Mucosa of gallbladder (tissue), 1 donor: Measurements from ENCODE around the gene CFAP299. TPM values are rescaled to one million over a fixed set of nuclear protein-coding genes. Genes with fewer than 3 reads are reported as not detected.
"Not testable (repeated sequence)": the region's sequence is repeated elsewhere in the genome, so short reads cannot be mapped to it uniquely, and the experiment has no call there.

Experiments used
- DNase-seq: peaks from one replicate; pipeline ENCODE4 v3.0.0-alpha.2; 2020; ENCODE audit warnings: low spot score
- total RNA-seq: library from RNA; stranded (reverse); gene quantifications from one replicate; pipeline ENCODE4 v1.2.1, GENCODE V29; 2021
- donor health status: DM: no; HTN: no; CAD: no.

The CFAP299 gene
- total RNA-seq, 1 donor from 2014 or later, result not detected

- DNase-seq, result no peak
Observed at GRCh38 chr4:80717204-80717603, 381.7 kb downstream of the CFAP299 start.

GRCh38 chr4:80726471-80726870, 390.9 kb downstream of the CFAP299 start:
- no peak for DNase-seq

DNA sequence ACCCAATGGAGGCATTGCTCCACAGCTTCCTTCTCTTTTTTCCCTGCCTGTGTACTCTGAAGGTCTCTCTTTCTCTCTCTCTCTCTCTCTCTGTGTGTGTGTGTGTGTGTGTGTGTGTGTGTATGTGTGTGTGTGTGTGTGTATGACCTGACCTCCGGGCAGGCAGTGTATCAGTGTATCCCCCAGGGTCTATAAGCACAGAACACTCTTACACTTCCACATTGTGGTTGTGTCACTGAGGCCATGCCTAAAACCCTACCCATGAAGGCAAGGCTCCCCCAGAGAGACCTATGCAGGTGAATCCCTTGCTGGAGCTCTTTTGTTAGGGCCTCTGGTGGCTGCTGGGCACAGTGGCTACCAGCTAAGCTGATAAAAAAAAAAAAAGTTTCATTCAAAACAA, 394.6 kb downstream of the CFAP299 start:
- no peak for DNase-seq

GRCh38 chr4:80731436-80731835, 395.9 kb downstream of the CFAP299 start:
- no peak for DNase-seq

GRCh38 chr4:80732010-80732409, 396.5 kb downstream of the CFAP299 start:
- no peak for DNase-seq

DNA sequence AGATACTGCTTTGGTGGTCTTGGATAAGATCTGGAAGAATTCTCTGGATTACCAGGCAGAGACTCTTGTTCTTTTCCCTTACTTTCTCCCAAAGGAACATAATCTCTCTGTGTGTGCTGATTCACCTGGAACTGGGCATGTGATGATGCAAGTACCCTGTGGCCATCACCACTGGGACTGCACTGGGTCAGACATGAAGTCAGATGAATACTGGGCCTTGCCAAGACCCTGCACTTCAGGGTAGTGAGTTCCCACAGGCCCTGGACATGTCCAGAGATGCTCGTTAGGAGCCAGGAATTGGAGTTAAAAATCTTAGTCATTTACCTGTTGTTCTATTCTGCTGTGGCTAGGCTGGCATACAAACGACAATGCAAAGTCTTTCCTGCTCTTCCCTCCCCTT, 404.8 kb downstream of the CFAP299 start:
- no peak for DNase-seq

GRCh38 chr4:80749558-80749957, 414.0 kb downstream of the CFAP299 start:
- not testable (repeated sequence) for DNase-seq

DNA sequence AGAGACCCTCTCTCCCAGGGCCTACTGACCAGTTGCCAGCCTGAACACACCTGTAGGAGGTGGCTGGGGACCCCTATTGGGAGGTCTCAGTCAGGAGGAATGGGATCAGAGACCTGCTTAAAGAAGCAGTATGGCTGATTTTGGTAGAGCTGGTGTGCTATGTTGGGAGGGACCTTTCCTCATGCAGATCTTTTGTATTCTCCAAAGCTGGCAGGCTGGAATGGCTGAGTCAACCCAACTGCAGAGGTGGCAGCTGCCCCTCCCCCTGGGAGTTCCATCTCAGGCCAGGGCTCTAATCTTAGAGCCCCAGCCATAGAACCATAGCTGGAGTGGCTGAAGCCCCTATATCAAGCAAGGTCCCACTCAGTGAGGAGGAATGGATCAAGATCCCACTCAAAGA, 415.7 kb downstream of the CFAP299 start:
- no peak for DNase-seq

GRCh38 chr4:80767944-80768343, 432.4 kb downstream of the CFAP299 start:
- DNase-seq, result no peak

DNA sequence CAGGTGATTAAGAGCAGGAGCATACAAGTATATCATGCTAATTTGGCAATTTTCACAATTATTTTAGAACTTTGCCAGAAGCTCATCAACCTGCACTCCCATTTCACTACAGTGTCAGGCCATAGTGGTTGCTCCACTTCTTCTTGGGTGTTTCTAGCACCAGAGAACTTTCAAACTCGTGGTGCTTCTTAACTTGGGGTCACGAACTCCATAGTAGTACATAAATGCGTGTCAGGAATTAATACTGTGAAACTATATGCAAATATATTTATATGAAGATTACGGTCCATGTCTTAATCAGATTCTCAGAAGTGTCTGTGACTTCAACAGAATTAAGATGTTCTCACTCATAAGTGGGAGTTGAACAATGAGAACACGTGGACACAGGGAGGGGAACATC, 440.6 kb downstream of the CFAP299 start:
- DNase-seq, result no peak

- DNase-seq, result no peak
Observed at GRCh38 chr4:80781431-80781830, 445.9 kb downstream of the CFAP299 start.

- no peak for DNase-seq
Observed at GRCh38 chr4:80787306-80787705, 451.8 kb downstream of the CFAP299 start.

DNA sequence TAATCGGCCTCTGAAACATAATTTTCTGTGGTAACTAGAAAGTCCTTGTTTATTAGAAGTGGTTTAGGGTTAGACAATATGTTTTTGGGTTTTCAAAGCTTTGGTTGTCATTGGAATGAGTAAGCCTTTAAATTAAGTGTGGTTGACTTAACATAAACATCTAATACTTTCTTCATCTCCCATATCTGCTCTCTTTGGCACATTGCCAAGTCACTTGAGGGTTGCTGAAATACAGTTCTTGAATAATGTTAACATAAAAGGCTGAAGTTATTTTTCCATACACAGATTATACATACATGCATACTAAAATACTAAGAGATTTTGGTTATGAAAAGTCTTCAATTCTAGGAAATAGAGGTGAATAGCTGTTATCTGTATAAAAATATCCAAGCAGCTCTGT, 453.3 kb downstream of the CFAP299 start:
- no peak for DNase-seq

DNA sequence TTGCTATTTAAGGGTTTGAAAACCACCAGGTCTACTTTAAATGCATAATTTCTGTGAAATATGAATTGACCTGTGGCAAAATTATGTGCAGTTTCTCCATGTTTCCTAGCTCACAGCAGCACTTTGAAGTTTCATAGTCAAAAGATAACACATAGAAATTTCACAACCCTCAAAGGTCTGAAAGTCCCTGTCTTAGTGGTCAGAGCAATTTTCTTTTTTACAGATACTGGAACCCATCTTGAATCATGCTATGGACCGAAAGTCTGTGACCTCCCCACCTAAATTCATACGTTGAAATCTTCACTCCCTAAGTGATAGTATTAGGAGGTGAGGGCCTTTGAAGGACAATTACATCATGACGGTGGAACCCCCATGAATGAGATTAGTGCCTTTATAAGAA, 454.6 kb downstream of the CFAP299 start:
- DNase-seq, result no peak

- not testable (repeated sequence) for DNase-seq
Observed at GRCh38 chr4:80793660-80794059, 458.1 kb downstream of the CFAP299 start.

DNA sequence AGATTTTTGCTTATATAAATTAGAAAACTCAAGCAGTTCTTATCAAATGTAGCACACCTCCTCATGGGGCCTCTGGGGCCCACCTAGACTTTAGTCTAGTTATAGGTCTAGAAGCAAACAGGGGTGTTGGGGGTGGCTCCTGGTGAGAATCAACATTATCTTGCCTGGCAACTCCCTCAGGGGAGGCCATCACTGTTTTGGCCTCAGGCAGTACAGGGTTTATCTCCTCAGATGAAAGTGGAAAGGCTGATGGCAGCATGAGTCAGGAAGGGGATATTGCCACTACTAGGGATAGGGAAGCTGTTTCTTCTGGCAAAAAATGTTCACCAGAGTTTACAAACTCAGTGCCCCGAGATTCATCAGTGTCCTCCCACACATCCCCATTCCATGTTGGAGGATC, 462.6 kb downstream of the CFAP299 start:
- DNase-seq, result no peak

DNA sequence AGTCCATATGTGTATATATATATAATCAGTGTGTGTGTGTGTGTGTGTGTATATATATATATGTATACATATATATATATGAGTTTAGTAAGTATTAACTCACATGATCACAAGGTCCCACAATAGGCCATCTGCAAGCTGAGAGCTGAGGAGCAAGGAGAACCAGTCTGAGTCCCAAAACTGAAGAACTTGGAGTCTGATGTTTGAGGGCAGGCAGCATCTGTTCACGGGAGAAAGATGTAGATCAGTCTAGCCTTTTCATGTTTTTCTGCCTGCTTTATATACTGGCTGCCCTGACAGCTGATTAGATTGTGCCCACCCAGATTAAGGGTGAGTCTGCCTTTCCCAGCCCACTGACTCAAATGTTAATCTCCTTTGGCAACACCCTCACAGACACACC, 465.2 kb downstream of the CFAP299 start:
- DNase-seq, result not testable (repeated sequence)

GRCh38 chr4:80803337-80803736, 467.8 kb downstream of the CFAP299 start:
- no peak for DNase-seq

- no peak for DNase-seq
Observed at GRCh38 chr4:80806472-80806871, 470.9 kb downstream of the CFAP299 start.

DNA sequence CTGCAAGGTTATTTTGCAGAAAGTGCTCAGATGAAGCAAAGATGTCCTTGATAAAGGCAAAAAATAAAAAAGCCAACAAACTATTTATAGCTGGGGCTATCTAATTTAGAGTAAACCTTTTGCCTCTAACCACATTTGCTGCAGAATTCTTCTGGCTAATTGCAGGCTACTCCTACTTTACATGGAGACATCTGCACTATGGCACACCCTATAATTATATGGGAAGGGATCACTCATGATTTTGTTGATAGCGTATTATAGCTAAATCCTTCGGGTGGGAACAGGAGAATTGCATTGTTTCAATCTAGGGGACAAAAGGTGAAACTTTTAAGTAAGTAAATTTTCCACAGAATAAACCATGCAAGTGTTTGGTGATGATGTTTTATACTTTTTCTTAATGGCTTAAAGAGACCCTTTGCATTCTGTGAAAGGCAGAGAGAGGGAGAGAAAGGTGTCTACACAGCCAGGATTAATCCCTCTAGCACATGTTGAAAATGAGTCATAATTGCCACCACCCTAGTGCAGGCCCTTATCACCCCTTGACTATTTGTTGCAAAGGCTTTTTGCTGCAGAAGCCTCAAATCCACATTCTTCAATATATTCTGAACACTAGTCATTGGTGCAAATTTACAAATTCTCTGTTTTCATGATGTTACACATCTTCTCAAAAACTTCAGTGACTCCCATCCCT, 473.7 kb downstream of the CFAP299 start:
- no peak for DNase-seq

DNA sequence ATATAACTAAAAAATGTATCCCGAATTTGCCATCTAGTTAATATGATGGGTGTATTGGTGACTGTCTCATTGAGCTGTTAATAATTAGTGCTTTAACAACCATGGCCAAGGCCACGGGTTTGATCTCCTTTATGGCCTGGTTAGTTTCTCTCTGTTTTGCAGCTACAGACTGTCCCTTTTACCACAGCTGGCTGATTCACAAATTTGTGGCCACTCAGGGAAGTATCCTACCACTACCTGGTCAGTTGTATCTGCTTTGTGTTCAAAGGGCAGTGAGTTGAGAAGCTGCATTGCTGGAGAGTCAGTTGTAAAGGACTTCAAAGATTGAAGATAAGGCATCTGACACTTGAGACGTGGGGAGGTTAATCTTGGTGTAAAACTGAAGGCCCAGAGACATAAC, 475.9 kb downstream of the CFAP299 start:
- DNase-seq, result no peak

DNA sequence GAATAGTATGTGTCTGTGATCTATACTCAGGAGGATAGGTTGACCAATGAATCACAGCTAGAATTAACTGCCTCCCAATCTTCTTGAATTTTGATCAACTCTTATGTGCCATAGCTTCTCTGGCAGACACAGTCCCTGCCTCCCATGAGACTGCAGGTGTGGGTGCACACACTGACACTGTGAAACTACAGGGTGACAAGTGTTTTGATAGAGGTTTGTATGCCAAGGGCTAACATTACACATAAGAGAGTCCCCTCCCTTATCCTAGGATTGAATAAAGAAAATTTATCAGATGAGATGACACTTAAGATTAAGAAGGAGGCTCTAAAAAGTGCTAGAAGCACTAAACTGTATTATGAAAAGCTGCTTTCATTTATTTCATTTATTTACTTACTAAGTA, 476.6 kb downstream of the CFAP299 start:
- no peak for DNase-seq

DNA sequence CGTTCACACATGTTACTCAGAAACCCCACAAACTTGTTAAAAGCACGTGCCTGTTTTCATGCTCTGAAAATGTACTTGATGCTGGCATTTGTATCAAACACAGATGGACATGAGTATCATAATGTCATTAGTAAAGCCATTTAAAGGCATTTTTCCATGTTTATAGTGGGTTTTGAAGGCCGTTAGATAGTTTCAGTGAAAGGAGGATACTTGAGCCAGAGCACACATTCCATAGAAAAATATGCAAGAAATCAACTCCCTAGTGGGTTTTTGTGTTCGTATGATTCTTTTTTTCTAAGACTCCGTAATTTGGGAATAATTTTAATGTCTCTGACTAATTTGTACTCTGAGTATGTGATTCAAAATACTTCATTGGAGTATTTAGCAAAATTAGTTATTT, 478.7 kb downstream of the CFAP299 start:
- no peak for DNase-seq
